Adipocyte (in vitro differentiated cells): ENCODE results near the gene GLTP.
"Not testable (repeated sequence)": the region's sequence is repeated elsewhere in the genome, so short reads cannot be mapped to it uniquely, and the experiment has no call there.

ENCODE experiments used
- DNase-seq: peaks from one replicate; pipeline ENCODE4 v3.0.0-alpha.2; 2015; ENCODE audit warnings: low read depth
- H3K27me3 ChIP-seq: replicated peaks from 2 replicates; pipeline ENCODE4 v1.7.0; 2013; ENCODE audit warnings: mild to moderate bottlenecking, low read length, moderate library complexity; ENCODE audit not compliant: control insufficient read depth, insufficient read depth
- H3K36me3 ChIP-seq: 2 replicates; pipeline ENCODE4 v1.7.0; 2013; ENCODE audit warnings: low read length, mild to moderate bottlenecking, moderate library complexity; ENCODE audit not compliant: control insufficient read depth, insufficient read depth, severe bottlenecking
- H3K4me1 ChIP-seq: 2 replicates; pipeline ENCODE4 v1.7.0; 2013; ENCODE audit warnings: mild to moderate bottlenecking, low read length, moderate library complexity; ENCODE audit not compliant: control insufficient read depth, insufficient read depth
- H3K4me3 ChIP-seq: 2 replicates; pipeline ENCODE4 v1.7.0; 2013; ENCODE audit warnings: mild to moderate bottlenecking, low read length, moderate library complexity
- H3K9ac ChIP-seq: 2 replicates; pipeline ENCODE4 v1.7.0; 2013; ENCODE audit warnings: mild to moderate bottlenecking, low read length, moderate library complexity
- H3K9me3 ChIP-seq: 2 replicates; pipeline ENCODE4 v1.7.0; 2013; ENCODE audit warnings: mild to moderate bottlenecking, low read length, moderate library complexity; ENCODE audit not compliant: control insufficient read depth

The GLTP gene

GRCh38 chr12:109875572-109876131 lies 4.7 kb downstream of the GLTP start:
- no peak overlapping the region for H3K9ac ChIP-seq
- no peaks in the 10 kb centered on the region for H3K36me3 ChIP-seq
- no peak overlapping the region for H3K4me3 ChIP-seq
- H3K4me1 ChIP-seq = peaks cover 23% of the 10 kb centered on the region
- no peak for DNase-seq
- H3K9me3 ChIP-seq = no peaks in the 10 kb centered on the region
- no peaks in the 10 kb centered on the region for H3K27me3 ChIP-seq

DNA sequence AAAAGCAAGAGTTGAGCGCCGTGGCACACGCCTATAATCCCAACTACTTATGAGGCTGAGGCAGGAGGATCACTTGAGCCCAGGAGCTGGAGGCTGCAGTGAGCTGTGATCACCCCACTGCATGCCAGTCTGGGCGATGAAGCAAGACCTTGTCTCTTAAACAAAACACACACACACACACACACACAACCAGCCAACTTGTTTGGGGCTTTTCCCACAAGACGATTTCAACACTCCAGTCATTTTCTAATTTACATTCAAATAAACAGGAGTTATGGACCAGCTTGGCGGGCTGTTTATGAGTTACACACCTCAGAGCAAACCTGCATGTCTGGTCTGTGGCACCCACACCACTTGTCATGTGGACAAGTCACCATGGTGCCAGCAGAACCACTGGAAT lies 6.7 kb downstream of the GLTP start:
- H3K9ac ChIP-seq = no peak overlapping the region
- peaks cover 19% of the 10 kb centered on the region for H3K4me1 ChIP-seq
- H3K9me3 ChIP-seq = no peaks in the 10 kb centered on the region
- H3K4me3 ChIP-seq = no peak overlapping the region
- no peaks in the 10 kb centered on the region for H3K27me3 ChIP-seq
- no peaks in the 10 kb centered on the region for H3K36me3 ChIP-seq
- DNase-seq = peak; percentile 35

DNA sequence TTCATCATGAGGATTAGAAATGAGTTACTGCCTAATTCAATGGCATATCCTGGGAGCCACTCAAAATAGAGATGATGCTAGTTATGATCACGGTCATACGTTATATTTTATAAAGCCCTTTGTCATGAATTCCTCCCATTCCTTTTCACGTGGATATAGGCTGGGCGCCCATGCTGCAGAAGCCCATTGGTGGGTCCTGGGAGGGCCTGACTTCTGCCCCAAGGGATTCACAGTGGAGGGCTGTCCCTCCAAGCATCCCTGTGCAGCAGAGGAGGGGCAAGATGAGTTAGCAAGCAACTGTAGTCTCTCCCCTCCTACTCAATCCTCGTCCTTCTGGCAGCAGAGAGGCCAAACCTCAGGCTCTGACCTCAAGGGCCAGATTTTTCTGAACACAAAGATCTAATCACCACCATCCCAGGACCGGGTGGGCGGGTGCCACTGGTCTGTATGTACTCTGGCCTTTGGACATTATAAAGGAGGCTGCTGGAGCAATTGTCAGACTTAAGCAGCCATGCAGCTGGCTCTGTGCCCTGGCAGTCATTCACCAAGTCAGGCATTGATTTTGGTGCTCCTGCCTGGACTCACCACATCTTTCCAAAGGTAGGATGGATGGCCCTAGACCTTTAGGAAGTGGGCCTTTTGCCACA lies 8.6 kb downstream of the GLTP start:
- no peaks in the 10 kb centered on the region for H3K27me3 ChIP-seq
- H3K4me1 ChIP-seq = peaks cover 16% of the 10 kb centered on the region
- no peak for DNase-seq
- H3K9me3 ChIP-seq = no peaks in the 10 kb centered on the region
- H3K4me3 ChIP-seq = no peak overlapping the region
- H3K9ac ChIP-seq = no peak overlapping the region
- H3K36me3 ChIP-seq = no peaks in the 10 kb centered on the region

- DNase-seq = peak; percentile 40
- no peaks in the 10 kb centered on the region for H3K9me3 ChIP-seq
Observed at GRCh38 chr12:109870648-109871047, 9.7 kb downstream of the GLTP start.

DNA sequence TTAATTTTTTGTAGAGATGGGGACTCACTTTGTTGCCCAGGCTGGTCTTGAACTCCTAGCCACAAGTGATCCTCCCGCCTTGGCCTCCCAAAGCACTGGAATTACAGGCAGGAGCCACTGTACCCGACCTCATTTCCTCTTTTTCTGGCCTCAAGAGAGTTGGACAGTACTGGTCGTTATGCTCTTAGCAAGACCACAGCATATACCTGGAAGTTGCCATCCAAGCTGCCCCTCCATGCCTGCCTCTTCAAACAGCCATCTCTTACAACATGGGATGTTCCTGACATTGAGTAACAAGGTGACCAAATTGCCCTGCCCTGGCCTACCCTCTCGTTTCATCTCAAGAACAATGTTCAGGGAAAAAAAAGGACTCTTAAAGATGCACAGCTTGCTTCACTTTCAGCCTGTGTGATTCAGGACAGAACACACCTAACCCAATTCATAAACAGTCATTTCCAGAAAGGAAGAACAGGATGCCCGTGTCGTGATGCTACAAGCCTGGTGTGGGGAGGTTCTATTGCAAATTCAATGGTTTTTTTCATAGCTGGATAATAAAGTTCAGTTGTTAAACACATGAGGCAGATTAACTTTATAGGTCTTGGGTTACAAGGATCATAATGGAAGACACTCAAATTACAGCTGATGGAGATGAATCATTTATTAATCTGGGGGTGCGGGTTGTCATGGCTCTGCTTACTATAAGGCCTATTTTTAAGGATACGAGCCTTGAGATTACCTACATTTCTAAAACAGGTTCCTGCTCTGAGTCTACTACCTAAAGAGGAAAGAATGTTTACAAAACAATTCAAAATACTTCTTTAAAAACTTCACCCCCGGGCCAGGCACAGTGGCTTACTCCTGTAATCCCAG lies 11.9 kb downstream of the GLTP start:
- Histone ChIP-seq H3K4me1 (peaks cover 18% of the 10 kb centered on the region), H3K4me3 (no peak overlapping the region), H3K9ac (no peak overlapping the region), H3K36me3 (no peaks in the 10 kb centered on the region), H3K27me3 (no peaks in the 10 kb centered on the region), H3K9me3 (no peaks in the 10 kb centered on the region)
- no peak for DNase-seq

More at GRCh38 chr12:109870648-109871047, 9.7 kb downstream of the GLTP start:
- Histone ChIP-seq H3K27me3 (no peaks in the 10 kb centered on the region), H3K4me1 (peaks cover 16% of the 10 kb centered on the region), H3K9ac (no peak overlapping the region), H3K36me3 (no peaks in the 10 kb centered on the region), H3K4me3 (no peak overlapping the region)

GRCh38 chr12:109864916-109865315 lies 15.4 kb downstream of the GLTP start:
- Histone ChIP-seq H3K27me3 (no peaks in the 10 kb centered on the region), H3K9ac (no peak overlapping the region)
- no peak for DNase-seq

DNA sequence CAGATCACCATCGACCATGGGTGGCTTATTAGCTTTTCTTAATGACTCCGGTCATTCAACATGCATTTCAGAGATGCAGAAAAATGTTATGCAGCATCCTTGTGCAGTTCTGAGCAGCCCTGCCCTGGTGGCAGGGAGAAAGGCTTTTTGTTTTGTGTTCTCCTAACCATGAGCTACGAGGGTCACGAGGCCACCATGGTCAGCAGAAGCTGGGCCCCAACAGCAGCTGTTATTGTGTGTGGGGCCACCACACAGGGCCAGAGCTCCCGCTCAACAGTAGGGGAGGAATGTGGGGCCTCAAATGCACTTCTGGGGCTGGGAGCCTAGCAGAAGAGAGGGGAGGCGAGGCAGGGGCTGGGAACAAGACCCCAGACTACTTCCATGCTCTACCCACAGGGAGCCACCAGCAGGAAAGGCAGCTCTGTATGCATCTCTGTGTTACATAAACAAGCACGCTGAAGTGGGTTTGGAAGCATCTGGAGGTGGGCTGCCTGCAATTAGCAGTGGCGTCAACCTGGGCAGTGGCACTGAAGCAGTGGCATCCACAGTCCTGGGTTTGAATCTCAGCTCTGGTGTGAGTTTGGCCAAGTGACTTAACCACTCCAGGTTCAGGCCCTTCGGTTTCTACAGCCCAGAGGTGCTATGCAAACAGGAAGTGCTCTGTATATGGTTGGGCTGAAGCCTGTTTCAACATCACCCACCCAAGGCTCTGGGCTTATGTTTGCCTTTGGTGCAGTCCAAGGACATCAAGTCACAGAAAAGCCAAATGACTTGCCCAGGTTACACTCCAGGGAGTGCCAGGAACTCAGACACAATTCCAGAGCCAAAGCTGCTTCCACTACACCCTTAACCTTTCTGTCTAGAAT lies 16.3 kb downstream of the GLTP start:
- H3K9ac ChIP-seq = no peak overlapping the region
- peak; percentile 61 for DNase-seq
- H3K9me3 ChIP-seq = no peaks in the 10 kb centered on the region
- no peaks in the 10 kb centered on the region for H3K36me3 ChIP-seq
- H3K4me3 ChIP-seq = no peak overlapping the region
- peaks cover 3% of the 10 kb centered on the region for H3K4me1 ChIP-seq
- no peaks in the 10 kb centered on the region for H3K27me3 ChIP-seq

More at GRCh38 chr12:109864916-109865315, 15.4 kb downstream of the GLTP start:
- Histone ChIP-seq H3K4me1 (peaks cover 3% of the 10 kb centered on the region), H3K4me3 (no peak overlapping the region), H3K9me3 (no peaks in the 10 kb centered on the region), H3K36me3 (no peaks in the 10 kb centered on the region)

DNA sequence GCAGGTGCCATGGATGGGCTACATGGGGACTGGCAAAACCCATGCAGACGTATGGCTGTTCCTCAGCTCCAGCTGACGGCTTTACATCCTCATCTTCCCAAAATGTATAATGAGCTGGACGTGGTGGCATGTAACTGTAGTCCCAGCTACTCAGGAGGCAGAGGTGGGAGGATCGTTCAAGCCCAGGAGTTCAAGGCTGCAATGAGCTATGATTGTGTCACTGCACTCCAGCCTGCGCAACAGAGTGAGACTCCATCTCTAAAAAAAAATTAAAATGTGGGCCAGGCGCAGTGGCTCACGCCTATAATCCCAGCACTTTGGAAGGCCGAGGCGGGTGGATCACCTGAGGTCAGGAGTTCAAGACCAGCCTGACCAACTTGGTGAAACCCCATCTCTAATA lies 17.9 kb downstream of the GLTP start:
- DNase-seq, H3K9me3 ChIP-seq, H3K9ac ChIP-seq, H3K27me3 ChIP-seq, H3K4me1 ChIP-seq, H3K4me3 ChIP-seq, H3K36me3 ChIP-seq: not testable (repeated sequence)

DNA sequence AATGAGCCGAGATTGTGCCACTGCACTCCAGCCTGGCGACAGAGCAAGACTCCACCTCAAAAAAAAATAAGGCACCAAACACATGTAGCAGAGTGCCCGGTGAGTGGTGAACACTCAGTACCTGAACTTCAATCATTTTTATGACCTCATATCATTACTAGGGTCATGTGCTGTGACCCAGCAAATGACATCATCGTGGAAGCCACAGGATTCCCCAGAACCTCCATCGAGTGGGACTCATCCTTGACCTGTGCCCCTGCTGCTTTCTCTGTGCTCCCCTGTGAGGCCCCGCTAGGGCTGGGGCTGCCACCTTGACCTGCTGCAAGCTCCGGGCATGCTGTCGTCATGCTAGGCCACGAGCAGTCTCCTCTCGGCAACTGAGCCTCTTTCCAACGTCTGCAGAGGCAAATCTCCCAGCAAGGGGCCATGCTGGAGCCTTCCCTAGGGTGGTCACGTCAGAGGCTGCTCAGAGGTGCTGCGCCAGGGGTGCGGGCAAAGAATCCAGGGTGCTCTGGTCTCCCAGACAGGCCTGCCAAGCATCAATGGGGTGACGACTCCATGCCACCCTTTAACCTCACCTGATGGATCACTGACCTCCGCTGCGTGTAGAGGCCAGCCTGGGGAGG lies 18.5 kb downstream of the GLTP start:
- Histone ChIP-seq H3K9me3 (no peaks in the 10 kb centered on the region), H3K27me3 (no peaks in the 10 kb centered on the region), H3K4me1 (peaks cover 3% of the 10 kb centered on the region), H3K36me3 (peaks cover 14% of the 10 kb centered on the region), H3K4me3 (no peak overlapping the region), H3K9ac (no peak overlapping the region)
- DNase-seq = no peak

DNA sequence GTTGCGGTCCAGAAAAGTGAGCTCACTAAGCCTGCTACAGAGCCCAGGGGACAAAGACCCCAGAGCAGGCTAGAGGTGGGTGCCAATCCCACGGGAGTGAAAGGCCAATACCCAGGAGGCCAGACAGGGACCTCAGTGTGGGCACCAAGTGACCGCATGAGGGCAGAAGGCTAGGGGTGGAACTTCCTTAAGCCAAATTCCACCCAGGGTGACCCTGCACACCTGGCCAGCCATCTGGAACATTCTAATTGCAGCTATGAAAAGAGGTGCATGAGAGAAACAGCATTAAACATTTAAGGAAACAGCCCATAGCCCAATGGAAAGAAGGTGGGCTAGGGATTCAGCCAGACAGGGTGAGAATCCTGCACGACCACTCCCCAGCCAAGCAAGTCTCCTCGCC lies 19.4 kb downstream of the GLTP start:
- no peak for DNase-seq

More for the DNA sequence above, 19.4 kb downstream of the GLTP start:
- no peaks in the 10 kb centered on the region for H3K27me3 ChIP-seq
- peaks cover 14% of the 10 kb centered on the region for H3K36me3 ChIP-seq
- H3K9me3 ChIP-seq = no peaks in the 10 kb centered on the region
- no peak overlapping the region for H3K9ac ChIP-seq
- no peak overlapping the region for H3K4me3 ChIP-seq
- peaks cover 3% of the 10 kb centered on the region for H3K4me1 ChIP-seq
